ENCODE results near the gene SSX2IP.
"Not testable (repeated sequence)": the region's sequence is repeated elsewhere in the genome, so short reads cannot be mapped to it uniquely, and the experiment has no call there.

The SSX2IP gene

DNA sequence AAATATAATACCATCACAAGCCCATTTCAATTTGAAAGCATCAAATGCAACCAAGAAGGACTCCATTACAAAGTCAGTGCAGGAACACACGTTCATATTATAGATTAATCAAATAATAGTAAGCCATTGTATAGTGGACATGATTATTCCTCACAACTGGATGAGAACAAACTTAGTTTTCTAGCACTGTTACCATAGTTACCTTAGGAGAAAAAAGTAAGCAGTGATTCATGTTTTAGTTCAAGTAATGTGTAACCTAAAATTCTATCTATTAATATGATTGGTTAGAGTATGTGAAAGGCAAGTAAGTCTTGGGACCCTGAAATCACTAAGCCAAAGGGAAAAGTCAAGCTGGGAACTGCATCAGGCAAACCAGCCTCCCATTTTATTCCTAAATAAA, 15.2 kb downstream of the SSX2IP start:
- DNase-seq: no peak

DNA sequence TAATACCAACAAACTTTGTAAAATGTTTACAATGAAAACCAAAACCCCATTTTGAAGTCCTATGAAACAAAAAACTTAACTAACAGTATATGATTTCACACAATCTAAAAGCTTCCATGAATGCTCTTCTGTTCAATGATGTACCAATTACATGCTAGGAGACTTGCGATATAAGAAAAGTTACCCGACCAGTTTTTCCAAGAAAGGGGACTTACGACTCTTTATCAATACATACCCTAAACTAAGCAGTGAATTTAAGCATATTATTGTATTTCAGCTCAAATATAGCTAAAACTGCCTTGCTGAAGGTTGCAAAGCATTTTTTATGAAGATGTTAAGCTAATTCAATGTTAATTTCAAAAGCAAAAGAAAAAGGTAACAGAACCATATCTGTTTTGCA, 15.6 kb downstream of the SSX2IP start:
- DNase-seq: no peak

DNA sequence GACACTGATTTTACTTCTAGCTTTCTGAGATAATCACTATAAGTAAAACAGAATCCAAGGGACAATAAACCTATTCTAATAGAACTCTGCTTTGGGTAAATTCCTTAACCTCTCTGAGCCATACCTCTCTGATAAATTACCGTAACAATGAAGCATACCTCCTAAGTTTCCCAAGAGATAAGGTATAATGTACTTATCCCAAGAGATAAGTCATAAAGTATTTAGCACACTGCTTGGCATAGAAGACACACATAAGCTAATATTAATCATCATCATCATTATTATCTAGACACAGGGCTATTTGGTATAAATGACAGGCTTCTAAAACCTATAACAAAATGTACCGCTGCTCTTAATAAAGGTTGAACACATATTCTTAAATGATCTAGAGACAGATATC, 16.2 kb downstream of the SSX2IP start:
- no peak for DNase-seq

DNA sequence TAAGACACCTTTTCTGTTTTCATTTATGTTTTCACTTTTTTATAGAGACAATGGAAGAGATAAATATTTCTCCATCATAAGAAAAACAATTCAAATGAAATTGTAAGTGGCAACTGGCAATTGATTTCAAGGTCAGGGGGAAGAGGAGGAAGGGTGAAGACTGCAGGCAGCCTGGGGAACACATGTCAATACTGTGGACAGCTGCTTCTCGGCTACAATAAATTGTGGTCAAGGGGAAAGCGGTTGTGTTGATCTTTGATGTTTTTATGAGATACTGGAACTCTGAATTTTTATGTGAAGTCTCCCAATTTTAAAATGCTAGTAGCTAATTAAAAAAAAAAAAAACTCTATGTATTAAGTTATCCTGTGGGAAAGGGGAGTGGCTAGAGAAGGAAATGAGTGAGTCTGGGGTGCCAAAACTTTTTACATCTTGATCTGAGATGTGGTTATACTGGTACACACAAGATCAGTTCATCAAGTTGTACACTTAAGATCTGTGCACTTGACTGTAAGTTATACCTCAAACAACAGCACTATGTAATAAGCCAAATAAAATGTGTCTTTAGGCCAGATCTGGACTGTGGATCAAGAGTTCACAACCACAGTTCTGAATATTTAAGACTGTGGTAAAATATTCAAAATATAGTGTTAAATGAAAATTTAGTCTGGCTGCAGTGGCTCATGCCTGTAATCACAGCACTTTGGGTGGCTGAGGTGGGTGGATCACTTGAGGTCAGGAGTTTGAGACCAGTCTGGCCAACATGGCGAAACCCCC, 18.0 kb downstream of the SSX2IP start:
- no peak for DNase-seq

DNA sequence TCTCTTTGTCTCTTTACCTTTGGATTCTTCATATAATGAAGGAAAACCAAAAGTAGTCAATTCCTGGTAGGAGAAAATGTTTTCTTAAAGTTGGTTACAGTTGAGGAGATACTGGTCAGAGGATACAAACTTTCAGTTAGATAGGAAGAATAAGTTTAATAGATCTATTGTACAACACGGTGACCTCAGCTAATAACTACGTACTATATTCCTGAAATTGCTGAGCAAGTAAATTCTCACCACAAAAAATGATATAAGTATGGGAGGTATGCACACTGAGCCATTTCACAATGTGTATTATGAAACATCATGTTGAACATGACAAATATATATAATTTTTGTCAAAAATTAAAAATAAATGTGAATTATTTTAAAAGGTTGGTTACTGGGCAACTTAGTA, 20.4 kb downstream of the SSX2IP start:
- DNase-seq: no peak

DNA sequence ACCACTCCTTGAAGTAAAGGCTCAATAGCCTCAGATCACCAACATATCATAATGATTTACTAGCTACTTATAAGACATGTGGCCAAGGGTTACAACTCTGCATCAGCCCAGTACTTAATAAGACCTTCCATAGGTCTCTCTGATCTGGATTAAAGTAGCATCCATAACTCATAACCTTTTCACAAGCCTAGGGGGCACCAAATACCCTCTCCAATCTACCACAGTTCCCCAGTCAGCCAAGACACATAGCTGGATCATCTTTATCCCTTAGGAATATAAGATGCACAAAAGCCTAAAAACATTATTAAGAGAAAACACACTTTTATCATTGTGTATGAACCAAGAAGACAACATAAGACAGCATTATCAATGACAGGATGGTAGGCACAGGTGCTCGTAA, 22.1 kb downstream of the SSX2IP start:
- DNase-seq: peak in 1 of 2 donors; percentile 36

DNA sequence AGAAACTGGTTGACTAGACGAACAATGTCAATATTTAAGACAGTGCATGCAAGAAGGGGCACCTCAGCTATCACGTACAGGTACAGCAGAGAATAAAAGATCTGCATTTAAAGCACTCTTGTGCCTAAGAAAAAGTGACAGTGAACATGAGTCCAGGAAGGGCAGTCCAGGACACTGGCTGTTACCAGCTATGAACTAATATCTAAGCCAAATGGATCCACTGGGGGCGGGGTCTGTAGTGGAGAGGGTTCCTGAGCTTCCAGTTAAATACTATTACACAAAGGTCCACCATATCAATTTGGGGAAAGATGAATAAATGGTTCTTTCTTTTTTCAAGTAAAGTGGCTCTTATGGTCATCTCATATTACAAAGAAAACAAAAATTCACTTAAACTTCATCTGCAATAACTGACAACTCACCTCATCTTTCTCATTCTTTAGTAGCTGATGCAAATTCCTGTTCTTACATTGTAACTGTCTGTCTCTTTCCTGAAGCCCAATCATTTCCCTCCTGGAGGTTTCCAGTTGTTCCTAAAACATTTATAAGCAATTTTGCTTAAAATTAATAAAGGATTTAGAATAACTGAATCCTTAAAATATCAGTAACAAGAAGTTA, 24.5 kb downstream of the SSX2IP start:
- no peak for DNase-seq

DNA sequence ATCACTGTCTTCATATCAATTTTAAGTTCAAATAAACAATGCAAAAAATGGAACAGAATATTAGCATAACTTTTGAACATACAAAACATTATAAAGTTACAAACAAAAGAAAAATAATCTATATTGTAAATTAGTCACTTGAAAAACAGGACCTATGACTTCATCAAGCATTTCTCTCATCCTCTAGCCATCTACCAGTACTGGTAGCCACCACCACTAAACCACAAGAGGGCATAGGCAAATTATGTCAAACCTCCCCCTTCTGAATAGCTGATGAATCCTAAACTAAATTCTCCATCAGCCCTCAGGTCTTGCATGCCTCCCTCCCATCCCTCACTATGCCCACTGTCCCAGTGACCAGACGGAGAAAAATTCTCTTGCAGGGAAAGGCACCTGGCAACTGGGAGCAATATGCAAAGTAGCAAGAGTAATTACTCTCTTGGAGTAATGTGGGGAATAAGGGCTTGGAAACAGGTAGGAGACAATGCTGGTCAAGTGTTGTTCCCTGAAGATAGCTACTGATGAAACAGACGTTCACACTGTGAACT, 37.1 kb downstream of the SSX2IP start:
- no peak for DNase-seq

DNA sequence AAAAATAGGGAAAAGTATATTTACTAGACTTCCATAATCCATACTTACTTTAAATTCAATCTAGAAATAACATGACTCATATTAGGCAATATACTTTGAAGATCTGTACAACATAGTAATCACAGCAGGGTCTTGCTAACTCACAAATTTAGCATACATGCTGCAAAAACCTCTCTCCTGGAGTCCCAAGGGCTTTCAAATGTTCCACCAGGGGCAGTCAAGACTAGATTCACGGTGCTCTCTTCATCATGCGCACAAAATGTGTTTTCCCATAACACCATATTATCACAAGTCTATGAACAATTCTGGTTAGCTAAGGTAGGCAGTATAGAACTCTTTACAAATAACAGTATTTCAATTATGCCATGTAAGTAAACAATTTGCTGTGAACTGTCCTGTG, 45.8 kb downstream of the SSX2IP start:
- no peak for DNase-seq

DNA sequence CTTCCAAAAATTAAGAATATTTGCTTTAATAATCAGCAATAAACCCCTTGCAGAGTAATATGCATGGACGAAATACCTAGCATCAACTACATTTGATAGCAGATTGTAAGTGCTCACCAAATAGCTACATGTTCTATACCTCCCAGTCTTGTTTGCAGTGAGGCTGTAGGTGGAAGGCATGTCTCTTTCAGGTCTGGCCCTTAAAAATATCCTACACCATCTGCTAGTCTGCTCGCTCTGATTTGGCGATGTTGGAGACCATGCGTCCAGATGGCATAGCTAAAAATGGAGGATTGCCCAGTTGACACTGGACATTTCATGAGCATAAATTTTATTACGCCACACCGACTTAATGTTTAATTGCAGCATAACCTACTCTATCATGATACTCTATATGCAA, 47.1 kb downstream of the SSX2IP start:
- DNase-seq: no peak

DNA sequence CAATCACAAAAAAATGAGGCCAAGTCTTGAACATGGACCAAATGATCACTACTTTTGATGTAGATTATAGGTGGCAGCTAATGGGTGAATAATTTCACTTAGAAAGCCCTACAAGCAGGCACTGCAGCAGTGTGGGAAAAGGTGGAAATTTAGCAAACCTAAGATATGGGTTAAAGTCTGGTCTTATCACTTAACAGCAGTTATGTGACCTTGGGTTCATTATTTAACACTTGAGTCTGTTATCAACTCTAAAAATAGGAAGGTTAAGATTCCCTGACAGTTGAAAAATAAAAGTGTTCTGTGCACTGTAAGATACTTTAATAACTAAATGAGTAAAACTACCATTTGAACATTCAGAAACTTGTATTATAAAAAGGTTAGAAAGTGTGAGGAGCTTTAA, 47.5 kb downstream of the SSX2IP start:
- DNase-seq: no peak

DNA sequence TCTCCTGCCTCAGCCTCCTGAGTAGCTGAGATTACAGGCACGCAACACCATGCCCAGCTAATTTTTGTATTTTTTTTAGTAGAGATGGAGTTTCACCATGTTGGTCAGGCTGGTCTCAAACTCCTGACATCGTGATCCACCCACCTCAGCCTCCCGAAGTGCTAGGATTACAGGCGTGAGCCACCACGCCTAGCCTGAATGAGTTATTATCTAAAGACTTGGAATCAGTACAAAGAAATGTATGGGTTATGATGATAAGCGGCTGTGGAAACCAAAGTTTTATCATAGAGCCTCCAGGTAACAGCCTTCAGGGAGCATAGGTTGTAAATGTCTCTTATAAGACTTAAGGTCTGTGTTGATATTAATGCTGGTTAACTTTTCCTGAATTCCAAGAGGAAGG, 50.5 kb downstream of the SSX2IP start:
- DNase-seq: not testable (repeated sequence)

DNA sequence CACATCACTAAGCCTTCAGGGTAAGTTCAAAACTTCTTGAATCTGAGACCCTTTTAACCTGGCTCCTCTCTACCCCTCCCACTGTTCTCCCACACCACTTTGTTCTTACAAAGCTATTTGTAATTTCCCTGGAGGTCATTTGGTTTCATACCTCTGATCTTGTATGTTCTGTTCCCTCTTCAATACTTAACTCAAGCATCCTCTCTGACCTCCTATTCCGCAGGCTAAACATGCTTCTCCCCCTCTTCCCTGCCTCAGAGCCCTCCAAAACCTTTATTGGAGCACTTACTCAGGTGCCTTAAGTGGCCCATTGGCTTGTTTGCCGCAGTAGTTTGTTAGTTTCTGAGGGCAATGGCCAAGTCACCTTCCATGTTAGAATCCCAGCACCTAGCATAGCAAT, 54.8 kb downstream of the SSX2IP start:
- no peak for DNase-seq

DNA sequence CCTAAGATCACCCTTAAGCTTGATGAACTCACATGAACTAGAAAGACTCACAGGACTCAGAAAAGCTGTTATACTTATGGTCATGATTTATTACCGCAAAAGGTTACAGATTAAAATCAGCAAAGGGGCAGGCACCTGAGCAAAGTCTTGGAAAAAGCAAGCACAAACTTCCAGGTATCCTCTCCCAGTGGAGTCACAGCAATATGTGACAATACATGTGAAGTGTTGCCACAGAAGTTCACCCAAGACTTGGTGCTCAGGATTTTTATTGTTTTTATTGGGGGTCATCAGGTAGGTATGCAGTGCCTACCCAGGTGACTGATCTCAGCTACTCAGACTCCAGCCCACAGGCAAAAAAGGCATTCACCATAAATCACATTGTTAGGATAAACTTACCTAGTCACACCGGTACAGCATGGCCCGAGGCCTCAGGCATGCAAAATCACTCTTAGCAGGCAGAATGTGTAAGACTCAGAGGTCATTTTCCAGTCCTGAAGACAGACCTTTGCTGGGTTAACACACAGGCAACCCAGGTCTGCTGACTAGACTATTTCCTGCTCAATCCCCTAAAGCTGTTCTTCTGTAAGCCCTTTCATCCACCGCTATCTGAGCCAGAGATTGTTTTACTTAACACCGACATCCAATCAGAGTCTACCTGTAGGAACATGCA, 55.6 kb downstream of the SSX2IP start:
- no peak for DNase-seq

DNA sequence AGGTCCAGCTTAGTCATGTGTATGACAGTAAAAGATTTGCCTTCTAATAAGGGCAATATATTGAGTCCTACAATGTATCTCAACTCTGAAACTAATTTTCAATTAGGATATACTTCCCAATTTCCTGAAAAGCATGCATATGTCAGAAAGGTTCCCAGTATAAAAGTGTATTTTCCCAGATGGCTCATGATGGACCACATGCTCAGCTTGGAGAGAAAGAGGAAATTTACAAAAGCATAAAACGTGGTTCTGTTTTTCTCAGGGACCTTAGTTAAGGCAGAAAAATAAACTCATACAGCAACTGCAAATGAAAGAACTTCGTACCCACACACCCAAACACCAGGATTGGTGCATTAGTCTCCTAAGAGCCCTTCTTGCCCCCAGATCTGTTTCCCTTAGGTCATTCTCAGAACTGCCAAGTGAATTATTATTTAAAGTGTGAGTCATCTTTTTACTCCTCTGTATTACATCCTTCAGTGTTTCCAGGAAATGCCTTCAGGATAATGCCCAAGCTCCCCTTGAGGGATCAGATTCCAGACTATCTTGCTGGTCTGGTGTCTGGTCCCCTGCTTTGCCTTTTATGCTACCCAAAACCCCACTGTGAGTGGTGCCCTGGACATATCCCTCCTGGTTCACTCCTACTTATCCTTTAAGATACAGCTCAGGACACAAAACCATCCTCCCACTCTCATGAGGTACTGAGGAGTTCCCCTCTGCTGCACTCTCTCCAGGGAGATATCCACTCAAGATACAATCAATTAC, 57.4 kb downstream of the SSX2IP start:
- peak in 1 of 2 donors; percentile 3 for DNase-seq

DNA sequence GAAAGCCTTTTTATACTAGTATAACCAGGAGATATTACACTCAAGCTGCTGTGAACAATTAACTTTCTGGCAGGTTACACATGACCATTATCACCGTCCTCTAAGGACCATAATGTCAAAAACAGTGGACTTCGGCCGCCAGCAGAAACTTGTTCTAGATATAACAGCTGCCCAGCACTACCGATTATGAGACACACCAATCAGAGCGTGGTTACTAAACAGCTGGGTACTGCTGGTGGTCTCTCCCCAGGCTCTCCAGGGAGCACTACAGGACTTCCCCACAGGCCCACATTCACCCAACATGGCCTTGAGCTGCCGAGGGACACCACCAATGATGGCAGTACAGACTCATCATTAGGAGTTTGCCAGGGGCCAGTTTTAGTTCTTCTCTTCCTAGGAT, 58.1 kb downstream of the SSX2IP start:
- DNase-seq: no peak

DNA sequence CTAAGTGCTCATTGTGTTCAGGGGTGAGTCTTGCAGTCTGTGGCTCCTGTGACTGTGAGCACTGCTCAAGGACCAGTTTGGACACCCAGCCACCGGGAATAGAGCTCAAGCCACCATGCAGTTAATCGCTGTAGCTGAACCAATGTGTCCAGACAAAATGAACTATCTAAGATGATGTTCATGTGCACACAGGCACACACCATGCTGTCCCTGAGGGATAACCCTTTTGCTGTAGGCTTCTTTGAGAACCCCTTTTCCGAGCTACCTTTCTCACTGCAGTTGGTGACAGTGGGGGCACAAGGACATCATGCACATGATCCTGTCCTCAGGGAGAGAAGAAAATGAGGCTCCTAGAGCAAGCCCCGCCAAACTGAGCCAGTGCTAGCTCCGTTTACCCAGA, 65.4 kb downstream of the SSX2IP start:
- no peak for DNase-seq

DNA sequence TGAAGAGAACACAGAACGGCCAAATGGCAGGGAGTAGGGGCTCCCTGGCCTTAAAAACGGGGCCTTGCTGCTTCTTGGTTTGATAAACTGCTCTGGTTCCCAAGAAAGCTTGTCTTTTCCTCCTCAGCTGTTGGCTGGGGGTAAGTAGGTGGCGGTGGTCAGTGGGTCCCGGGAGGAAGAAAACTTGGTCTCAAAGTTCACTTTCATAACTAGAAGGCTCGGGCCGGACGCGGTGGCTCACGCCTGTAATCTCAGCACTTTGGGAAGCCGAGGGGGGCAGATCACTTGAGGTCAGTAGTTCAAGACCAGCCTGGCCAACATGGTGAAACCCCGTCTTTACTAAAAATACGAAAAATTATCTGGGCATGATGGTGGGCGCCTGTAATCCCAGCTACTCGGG, 68.7 kb downstream of the SSX2IP start:
- DNase-seq: no peak

DNA sequence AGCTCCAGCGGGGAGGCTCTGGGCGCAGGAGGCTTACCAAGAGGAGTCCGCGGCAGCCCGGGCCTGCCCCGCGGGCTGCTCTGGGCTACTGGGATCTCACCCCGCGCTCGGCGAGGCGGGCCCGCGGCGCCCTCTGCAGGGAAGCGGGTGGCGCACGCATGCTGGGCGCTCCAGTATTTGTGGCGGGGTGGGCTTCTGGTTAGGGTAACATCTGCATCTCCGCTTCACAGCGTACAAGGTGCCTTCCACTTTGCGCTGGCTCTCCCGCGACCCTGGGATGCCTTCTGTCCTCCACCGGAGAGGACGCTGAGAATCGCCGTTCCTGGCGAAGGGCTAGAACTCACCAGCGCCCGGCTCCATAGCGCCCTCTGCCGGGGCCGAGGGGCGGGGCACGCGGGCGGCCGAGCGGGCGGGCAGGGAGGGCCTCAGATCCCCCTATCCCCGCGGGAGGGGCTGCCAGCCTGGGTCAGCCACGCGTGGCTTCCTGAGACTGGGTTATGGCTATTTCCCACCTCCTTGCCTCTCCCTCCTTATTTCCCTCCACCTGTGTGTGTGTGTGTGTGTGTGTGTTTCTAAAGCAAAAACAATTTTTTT, 69.4 kb downstream of the SSX2IP start:
- peak; percentile 57 to 75 for DNase-seq

DNA sequence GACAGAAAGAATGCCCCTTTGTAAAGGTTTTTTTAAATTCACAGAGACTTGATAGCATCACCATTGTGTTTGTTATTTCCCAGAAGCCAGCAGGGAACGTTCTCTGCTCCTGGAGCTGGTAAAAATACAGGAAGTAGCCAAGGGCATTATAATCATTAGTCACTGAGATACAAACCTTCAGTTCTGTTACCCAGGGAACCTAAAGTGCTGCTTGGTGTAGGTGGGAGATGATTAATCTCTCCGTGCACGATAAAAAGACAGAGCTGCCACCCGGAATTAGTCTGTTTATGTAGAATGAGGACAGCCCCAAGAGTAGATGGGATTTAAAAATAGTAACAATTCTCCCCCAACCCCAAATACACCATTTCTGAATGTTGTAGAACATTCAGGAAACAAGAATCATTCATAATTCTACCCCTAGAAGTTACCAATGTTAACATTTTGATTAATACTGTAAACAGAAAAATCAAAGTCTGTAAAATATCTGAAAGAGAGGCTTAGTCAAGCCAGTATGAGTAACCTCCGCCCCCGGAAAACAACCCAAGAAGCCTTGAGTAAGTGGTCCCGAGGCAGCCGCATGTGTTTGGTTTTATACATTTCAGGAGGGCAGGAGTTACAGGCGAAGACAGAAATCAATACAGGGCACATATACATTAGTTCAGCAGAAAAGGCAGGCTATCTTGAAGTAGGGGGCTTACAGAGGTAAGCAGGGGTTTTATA, 70.7 kb downstream of the SSX2IP start:
- peak in 1 of 2 donors; percentile 40 for DNase-seq

DNA sequence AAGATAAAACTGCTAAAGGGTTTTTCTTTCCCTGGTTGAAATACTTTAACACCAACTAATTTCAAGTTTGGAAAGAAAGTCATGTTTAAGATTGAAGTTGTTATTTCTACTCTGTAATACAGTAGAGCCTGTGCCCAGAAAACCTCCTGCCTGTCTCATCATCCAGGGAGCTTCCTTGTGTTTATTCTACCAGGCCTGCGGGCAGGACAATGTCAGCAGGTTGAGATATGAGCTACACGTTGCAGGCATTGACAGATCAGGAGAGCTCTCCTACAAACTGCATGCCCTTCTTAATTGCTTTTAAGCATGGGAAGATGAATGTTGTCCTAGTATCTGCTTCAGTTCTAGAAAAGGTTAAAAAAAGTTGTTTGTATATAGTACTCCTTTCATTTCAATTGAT, 72.9 kb downstream of the SSX2IP start:
- no peak for DNase-seq

DNA sequence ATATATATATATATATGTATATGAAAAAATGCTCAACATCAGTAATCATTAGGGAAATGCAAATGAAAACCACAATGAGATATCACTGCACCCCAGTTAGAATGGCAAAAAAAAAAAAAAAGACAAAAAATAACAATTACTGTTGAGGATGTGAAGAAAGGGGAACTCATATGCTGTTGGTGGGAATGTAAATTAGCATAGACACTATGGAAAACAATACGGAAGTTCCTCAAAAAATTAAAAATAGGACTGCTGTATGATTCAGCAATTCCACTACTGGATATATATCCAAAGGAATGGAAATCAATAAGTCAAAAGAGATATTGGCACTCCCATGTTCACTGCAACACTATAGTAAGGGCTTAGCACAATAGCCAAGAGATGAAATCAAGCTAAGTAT, 74.5 kb downstream of the SSX2IP start:
- no peak for DNase-seq
